ENCODE data around the gene PYHIN1.

Gene PYHIN1

DNA sequence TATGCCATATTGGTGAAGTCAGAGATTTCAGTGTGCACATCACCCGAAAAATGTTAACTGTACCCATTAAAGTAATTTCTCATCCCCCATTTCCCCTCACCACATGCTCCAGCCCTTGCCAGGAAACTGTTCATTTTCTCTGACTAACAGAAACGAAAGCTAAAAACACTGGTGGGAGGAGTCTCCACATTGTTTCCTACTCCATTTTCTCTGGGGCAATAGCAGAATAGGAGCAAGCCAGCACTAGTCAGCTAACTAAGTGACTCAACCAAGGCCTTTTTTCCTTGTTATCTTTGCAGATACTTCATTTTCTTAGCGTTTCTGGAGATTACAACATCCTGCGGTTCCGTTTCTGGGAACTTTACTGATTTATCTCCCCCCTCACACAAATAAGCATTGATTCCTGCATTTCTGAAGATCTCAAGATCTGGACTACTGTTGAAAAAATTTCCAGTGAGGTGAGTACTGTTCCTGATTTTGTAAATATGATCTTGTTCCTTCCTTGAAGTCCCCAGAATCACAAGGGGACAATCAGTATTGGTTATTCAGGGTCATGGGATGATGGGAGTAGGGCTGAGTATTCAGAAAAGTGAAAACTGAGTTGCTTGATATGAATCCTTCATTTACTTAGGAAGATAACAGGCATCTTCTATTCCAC, 78.5 kb downstream of the PYHIN1 start, which contains the start of gene IFI16:
TSS of gene IFI16 (plus strand) at position 204 of the 658 bp plus-strand sequence. CDS start 4,774 bp downstream, outside the sequence.
- TF ChIP-seq, protein P1, sequence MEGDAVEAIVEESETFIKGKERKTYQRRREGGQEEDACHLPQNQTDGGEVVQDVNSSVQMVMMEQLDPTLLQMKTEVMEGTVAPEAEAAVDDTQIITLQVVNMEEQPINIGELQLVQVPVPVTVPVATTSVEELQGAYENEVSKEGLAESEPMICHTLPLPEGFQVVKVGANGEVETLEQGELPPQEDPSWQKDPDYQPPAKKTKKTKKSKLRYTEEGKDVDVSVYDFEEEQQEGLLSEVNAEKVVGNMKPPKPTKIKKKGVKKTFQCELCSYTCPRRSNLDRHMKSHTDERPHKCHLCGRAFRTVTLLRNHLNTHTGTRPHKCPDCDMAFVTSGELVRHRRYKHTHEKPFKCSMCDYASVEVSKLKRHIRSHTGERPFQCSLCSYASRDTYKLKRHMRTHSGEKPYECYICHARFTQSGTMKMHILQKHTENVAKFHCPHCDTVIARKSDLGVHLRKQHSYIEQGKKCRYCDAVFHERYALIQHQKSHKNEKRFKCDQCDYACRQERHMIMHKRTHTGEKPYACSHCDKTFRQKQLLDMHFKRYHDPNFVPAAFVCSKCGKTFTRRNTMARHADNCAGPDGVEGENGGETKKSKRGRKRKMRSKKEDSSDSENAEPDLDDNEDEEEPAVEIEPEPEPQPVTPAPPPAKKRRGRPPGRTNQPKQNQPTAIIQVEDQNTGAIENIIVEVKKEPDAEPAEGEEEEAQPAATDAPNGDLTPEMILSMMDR (IDR thresholded peaks at IDR 0.05; ENCODE audit: borderline replicate concordance, insufficient read depth, low read depth, low read length): no peak
- H3K4me3 ChIP-seq (ENCODE audit: low read depth, low read length): peak within 1 kb of the TSS; percentile 57

DNA sequence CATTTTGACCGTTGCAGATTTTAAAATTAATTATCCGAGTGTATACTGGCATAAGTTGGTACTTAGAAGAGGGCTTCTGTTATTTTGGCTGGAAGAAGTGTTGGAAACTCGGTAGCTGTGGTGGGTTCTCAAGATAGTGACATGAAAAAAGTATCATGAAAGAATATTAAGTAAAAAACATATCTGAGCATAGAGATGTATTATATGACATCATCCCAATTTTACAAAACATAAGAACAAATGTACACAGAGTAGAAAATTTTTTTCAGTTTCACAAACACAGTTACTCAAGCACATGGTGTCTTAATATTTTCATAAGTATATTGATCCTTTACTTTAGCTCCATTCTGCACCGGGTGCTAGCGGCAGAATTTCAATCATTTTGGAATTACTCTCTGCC, 79.0 kb downstream of the PYHIN1 start:
- peak overlapping the region; percentile 57 for H3K4me3 ChIP-seq (ENCODE audit: low read depth, low read length)
- TF ChIP-seq, protein P1 (IDR thresholded peaks at IDR 0.05; ENCODE audit: borderline replicate concordance, insufficient read depth, low read depth, low read length): no peak

DNA sequence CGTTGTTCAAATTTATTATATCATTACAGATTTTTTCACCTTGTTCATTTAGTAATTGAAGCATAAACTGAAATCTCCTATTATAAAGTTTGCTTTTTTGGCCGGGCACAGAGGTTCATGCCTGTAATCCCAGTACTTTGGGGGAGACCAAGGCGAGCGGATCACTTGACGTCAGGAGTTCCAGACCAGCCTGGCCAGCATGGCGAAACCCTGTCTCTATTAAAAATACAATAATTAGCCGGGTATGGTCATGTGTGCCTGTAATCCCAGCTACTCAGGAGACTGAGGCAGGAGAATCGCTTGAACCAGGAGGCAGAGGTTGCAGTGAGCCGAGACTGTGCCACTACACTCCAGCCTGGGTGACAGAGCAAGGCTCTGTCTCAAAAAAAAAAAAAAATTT, 79.6 kb downstream of the PYHIN1 start:
- H3K4me3 ChIP-seq (ENCODE audit: low read depth, low read length): peak overlapping the region; percentile 57

DNA sequence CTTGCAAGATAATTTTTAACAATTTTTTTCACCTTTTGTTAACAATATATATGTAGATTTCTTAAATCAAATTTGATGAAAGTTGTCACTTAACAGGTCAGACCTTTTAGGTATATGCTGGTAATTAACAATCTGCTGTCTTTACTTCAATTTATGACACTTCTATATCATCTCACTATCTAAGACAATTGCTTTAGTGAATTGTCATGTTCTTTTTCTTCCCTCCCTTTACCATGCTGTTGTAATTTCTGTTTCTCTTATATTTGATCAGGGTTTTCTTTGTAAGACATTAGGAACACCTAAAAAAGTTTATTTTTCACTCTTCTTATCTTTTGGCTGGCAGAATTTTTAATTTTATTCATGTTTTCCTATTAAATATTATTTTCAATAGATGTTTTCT, 80.4 kb downstream of the PYHIN1 start:
- TF ChIP-seq, protein P1 (IDR thresholded peaks at IDR 0.05; ENCODE audit: borderline replicate concordance, insufficient read depth, low read depth, low read length): no peak
- H3K4me3 ChIP-seq (ENCODE audit: low read depth, low read length): peak overlapping the region; percentile 57

DNA sequence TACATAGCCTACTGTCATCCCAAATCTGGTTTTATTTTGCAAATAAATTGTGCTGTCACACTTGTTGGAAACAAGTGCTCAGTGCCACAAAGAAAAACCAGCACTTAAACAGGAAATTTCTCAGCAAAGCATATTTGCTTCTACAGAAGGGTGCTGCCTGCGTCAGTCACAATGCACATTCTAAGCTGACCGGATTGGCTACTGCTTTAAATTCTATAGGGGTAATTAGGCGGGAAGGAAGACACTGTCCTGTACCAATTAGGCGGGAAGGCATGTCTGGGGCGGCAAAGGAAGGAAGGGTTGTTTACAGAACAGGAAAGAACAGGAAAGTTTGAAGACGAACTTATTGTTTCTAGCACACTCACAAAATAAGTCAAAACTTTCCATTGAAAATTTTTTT, 81.1 kb downstream of the PYHIN1 start:
- H3K4me3 ChIP-seq (ENCODE audit: low read depth, low read length): peak overlapping the region; percentile 22
- TF ChIP-seq, protein P1 (IDR thresholded peaks at IDR 0.05; ENCODE audit: borderline replicate concordance, insufficient read depth, low read depth, low read length): no peak

DNA sequence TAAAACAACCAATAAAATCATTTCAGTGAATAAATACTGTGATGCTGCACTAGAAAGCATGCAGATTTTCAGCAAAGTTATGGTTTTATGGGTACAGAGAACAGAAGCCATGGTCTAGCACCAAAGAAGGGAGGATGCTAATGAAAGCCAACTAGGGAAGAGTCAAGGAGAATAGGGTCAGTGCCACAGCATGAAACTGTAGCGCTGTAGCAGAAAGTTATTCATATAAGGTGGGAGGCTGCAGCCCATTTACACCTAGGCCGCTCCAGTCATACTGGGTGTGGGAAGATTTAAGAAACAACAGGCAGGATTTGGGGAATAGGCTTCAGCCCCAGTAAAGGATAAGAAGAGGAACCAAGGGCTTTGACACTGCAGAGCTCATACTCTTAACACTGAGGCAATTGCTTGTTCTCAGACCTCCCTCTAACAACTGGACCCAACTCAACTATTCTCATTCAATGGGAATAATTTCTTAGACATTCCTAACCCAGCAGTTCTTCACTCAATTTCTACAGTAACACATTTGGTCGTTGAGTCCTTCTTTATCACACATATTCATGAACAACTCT, 82.7 kb downstream of the PYHIN1 start:
- peak overlapping the region; percentile 26 for H3K4me3 ChIP-seq (ENCODE audit: low read depth, low read length)
- TF ChIP-seq, protein P1 (IDR thresholded peaks at IDR 0.05; ENCODE audit: borderline replicate concordance, insufficient read depth, low read depth, low read length): no peak

DNA sequence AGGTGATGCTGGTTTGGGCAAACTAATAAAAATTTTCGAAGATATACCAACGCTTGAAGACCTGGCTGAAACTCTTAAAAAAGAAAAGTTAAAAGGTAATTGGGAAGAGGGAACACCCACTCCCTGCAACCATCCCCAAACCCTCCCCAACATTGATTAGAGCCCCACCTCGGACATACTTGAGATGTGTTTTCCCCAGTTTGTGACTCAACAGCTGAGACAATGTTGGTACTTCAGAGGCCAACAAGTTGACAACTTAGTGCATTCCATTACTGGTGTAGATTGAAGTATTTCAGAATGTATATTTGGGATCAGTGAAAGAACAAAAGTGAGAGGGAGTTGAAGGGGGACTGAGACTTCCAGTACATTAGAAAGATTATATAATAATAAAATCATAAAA, 83.5 kb downstream of the PYHIN1 start:
- H3K4me3 ChIP-seq (ENCODE audit: low read depth, low read length): peak overlapping the region; percentile 29

More for the DNA sequence above, 83.5 kb downstream of the PYHIN1 start:
- TF ChIP-seq, protein P1 (IDR thresholded peaks at IDR 0.05; ENCODE audit: borderline replicate concordance, insufficient read depth, low read depth, low read length): no peak
